GM12872 (cell line): ENCODE measurements around the gene ATP13A2.

Experiments
- TF ChIP-seq, protein P1 (sequence below): IDR thresholded peaks from 3 replicates; pipeline ENCODE4 v1.5.1; 2011; ENCODE audit warnings: low read depth, mild to moderate bottlenecking, low read length, moderate library complexity; ENCODE audit not compliant: insufficient read depth

ATP13A2 gene

DNA sequence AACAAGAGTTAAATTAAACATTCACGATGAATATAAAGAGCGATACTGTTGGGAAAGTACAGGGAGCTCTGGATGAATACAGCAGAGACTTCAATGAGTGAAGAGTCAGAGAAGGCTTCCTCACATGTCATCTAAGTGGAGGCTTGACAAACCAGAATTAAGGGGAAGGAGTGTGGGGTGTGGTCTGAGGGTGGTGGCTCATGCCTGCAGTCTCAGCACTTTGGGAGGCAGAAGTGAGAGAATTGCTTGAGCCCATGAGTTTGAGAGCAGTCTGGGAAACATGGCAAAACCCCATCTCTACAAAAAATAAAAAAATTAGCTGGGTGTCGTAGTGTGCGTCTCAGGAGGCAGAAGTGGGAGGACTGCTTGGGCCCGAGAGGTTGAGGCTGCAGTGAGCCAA, 33.4 kb upstream of the ATP13A2 start:
- TF ChIP-seq, protein P1, sequence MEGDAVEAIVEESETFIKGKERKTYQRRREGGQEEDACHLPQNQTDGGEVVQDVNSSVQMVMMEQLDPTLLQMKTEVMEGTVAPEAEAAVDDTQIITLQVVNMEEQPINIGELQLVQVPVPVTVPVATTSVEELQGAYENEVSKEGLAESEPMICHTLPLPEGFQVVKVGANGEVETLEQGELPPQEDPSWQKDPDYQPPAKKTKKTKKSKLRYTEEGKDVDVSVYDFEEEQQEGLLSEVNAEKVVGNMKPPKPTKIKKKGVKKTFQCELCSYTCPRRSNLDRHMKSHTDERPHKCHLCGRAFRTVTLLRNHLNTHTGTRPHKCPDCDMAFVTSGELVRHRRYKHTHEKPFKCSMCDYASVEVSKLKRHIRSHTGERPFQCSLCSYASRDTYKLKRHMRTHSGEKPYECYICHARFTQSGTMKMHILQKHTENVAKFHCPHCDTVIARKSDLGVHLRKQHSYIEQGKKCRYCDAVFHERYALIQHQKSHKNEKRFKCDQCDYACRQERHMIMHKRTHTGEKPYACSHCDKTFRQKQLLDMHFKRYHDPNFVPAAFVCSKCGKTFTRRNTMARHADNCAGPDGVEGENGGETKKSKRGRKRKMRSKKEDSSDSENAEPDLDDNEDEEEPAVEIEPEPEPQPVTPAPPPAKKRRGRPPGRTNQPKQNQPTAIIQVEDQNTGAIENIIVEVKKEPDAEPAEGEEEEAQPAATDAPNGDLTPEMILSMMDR: no peak

- TF ChIP-seq, protein P1: no peak
These were observed 31.9 kb upstream of the ATP13A2 start for GRCh38 chr1:17043676-17044075.

- TF ChIP-seq, protein P1: no peak
These were observed 28.4 kb upstream of the ATP13A2 start for GRCh38 chr1:17040135-17040534.

GRCh38 chr1:17039522-17039921, 27.8 kb upstream of the ATP13A2 start:
- TF ChIP-seq, protein P1: no peak

GRCh38 chr1:17033481-17033880, 21.8 kb upstream of the ATP13A2 start:
- TF ChIP-seq, protein P1: no peak

- TF ChIP-seq, protein P1: no peak
These were observed 21.0 kb upstream of the ATP13A2 start for GRCh38 chr1:17032741-17033140.

DNA sequence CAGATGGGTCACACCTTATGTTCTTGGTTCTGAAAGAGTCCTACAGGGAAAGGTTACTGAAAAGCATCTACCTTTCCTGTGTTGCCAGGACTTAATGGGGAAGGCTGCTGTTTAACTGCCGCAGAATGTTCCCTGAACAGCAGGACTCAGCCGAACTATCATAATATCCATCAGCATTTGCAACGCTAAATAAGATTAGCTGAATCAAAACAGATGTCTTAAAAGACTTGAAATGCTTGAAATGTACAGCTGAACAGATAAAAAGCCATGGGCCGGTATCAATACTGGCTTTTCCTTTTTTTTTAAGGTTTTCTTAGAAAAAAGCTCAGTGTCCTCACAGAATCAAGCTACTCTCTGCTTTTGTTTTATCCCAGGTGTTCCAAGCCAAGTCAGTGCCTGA, 19.7 kb upstream of the ATP13A2 start:
- TF ChIP-seq, protein P1: no peak

DNA sequence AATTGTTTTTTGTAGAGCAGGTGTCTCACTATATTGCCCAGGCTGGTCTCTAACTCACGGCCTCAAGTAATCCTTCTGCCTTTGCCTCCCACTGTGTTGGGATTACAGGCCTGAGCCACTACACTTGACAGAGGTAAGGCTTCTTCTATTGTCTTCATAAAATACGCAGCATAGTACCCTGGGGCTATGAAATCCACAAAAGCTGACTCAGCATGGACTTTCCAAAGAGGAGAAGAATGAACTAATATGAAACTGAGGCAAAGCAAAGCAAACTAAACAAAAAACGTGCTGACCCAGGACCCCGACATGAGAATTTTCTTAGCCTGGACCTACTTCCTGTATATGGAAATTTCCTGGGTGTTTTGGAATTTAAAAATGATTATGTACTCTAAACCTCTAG, 18.5 kb upstream of the ATP13A2 start:
- TF ChIP-seq, protein P1: no peak
